Aortic smooth muscle cell (primary cell): Measurements from ENCODE around the gene DIAPH2. TPM values are rescaled to one million over a fixed set of nuclear protein-coding genes. Genes with fewer than 3 reads are reported as not detected.

ENCODE experiments used
- total RNA-seq: library from RNA; depleted of rRNA; stranded (reverse); fragments of >200 nt; gene quantifications from 2 replicates; pipeline ENCODE4 v1.2.3, GENCODE V29; 2014

DIAPH2 gene
- total RNA-seq: 17.0 and 33.8 TPM in 2 replicates

GRCh38 chrX:96684339-96685209, at the start of gene DIAPH2:
TSS of gene DIAPH2 (plus strand) at chrX:96684842.

DNA sequence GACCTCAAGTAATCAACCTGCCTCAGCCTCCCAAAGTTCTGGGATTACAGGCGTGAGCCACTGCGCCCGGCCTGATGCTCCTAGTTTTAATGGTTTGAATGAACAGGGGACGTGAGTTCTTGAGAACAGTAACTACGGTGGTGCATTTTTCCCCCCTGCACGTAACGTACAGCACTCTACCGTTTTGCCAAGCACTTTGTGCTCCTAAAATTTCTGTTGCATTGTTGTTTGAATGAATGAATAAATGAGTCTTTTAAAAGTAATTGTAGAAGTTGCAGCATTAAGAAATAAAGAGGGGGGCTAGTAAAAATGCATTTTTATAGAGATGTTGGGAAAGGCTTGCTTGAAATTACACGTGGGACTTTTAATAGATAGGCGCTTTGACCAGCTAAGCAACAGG, 199.0 kb downstream of the DIAPH2 start, which contains the start of gene RPA4:
TSS of gene RPA4 (plus strand) at position 301 of the 400 bp plus-strand sequence. CDS start 403 bp downstream, outside the sequence.

Other genes starting within 250 kb of the DIAPH2 start
- gene RPA4, start 199.1 kb downstream of the DIAPH2 start, total RNA-seq: 0.79 and 2.7 TPM in 2 replicates